H9 (cell line): ENCODE results near the gene SLC27A6. TPM values are rescaled to one million over a fixed set of nuclear protein-coding genes. Genes with fewer than 3 reads are reported as not detected.

Source experiments
- DNase-seq: peaks from one replicate; pipeline ENCODE4 v3.0.0-alpha.2; 2017
- H2AFZ ChIP-seq: one replicate; pipeline ENCODE4 v1.6.1; 2013; ENCODE audit warnings: mild to moderate bottlenecking, low read length, control low read depth, moderate library complexity
- H2AK5ac ChIP-seq: 2 replicates; pipeline ENCODE4 v1.6.1; 2013; ENCODE audit warnings: low read length, control low read depth, mixed read lengths; ENCODE audit not compliant: insufficient read length
- H2BK120ac ChIP-seq: one replicate; pipeline ENCODE4 v1.6.1; 2013; ENCODE audit warnings: low read depth, mild to moderate bottlenecking, low read length, control low read depth, inconsistent platforms; ENCODE audit not compliant: poor library complexity, severe bottlenecking
- H2BK12ac ChIP-seq: 2 replicates; pipeline ENCODE4 v1.6.1; 2013; ENCODE audit warnings: low read length, control low read depth, mixed read lengths, low read depth; ENCODE audit not compliant: insufficient read length
- H2BK15ac ChIP-seq: 2 replicates; pipeline ENCODE4 v1.6.1; 2013; ENCODE audit warnings: low read depth, low read length, control low read depth
- H2BK20ac ChIP-seq: one replicate; pipeline ENCODE4 v1.6.1; 2013; ENCODE audit warnings: low read depth, mild to moderate bottlenecking, low read length, control low read depth, inconsistent platforms; ENCODE audit not compliant: poor library complexity, severe bottlenecking
- H2BK5ac ChIP-seq: 2 replicates; pipeline ENCODE4 v1.6.1; 2013; ENCODE audit warnings: low read length, control low read depth, mixed read lengths; ENCODE audit not compliant: insufficient read length
- H3K14ac ChIP-seq: 2 replicates; pipeline ENCODE4 v1.6.1; 2013; ENCODE audit warnings: low read length, control low read depth; ENCODE audit not compliant: insufficient read depth
- H3K18ac ChIP-seq: 2 replicates; pipeline ENCODE4 v1.6.1; 2013; ENCODE audit warnings: low read depth, mild to moderate bottlenecking, mixed read lengths, low read length, control low read depth; ENCODE audit not compliant: insufficient read length
- H3K23ac ChIP-seq: 2 replicates; pipeline ENCODE4 v1.6.1; 2013; ENCODE audit warnings: low read length, control low read depth, mixed read lengths, low read depth; ENCODE audit not compliant: insufficient read length
- H3K23me2 ChIP-seq: 2 replicates; pipeline ENCODE4 v1.6.1; 2013; ENCODE audit warnings: low read depth, mild to moderate bottlenecking, mixed read lengths, low read length, control low read depth; ENCODE audit not compliant: insufficient read length, poor library complexity, severe bottlenecking
- H3K27ac ChIP-seq: 2 replicates; pipeline ENCODE4 v1.5.1; 2013; ENCODE audit warnings: low read length, control low read depth, mixed read lengths, low read depth; ENCODE audit not compliant: insufficient read length
- H3K27me3 ChIP-seq: 2 replicates; pipeline ENCODE4 v1.6.1; 2013; ENCODE audit warnings: low read length, control low read depth, inconsistent platforms; ENCODE audit not compliant: insufficient read depth
- H3K4ac ChIP-seq: 2 replicates; pipeline ENCODE4 v1.6.1; 2013; ENCODE audit warnings: low read depth, mild to moderate bottlenecking, control low read depth, inconsistent platforms, low read length, moderate library complexity
- H3K4me1 ChIP-seq: 2 replicates; pipeline ENCODE4 v1.6.1; 2013; ENCODE audit warnings: low read length, control low read depth, inconsistent platforms; ENCODE audit not compliant: insufficient read depth
- H3K4me2 ChIP-seq: 2 replicates; pipeline ENCODE4 v1.6.1; 2013; ENCODE audit warnings: low read length, control low read depth, mixed read lengths; ENCODE audit not compliant: insufficient read length, insufficient read depth
- H3K56ac ChIP-seq: 2 replicates; pipeline ENCODE4 v1.6.1; 2013; ENCODE audit warnings: low read depth, mild to moderate bottlenecking, mixed read lengths, low read length, control low read depth; ENCODE audit not compliant: insufficient read length
- H3K79me1 ChIP-seq: 2 replicates; pipeline ENCODE4 v1.6.1; 2013; ENCODE audit warnings: low read depth, mild to moderate bottlenecking, moderate library complexity, low read length, control low read depth, inconsistent platforms; ENCODE audit not compliant: insufficient read depth, poor library complexity, severe bottlenecking
- H3K79me2 ChIP-seq: 2 replicates; pipeline ENCODE4 v1.6.1; 2013; ENCODE audit warnings: low read length, control low read depth, inconsistent platforms; ENCODE audit not compliant: insufficient read depth
- H3K9ac ChIP-seq: 2 replicates; pipeline ENCODE4 v1.6.1; 2013; ENCODE audit warnings: low read length, control low read depth, mixed read lengths; ENCODE audit not compliant: insufficient read length; ENCODE audit errors: extremely low read depth
- H3K9me3 ChIP-seq: one replicate; pipeline ENCODE4 v1.6.1; 2013; ENCODE audit warnings: low read depth, low read length, inconsistent platforms; ENCODE audit not compliant: control insufficient read depth
- H3T11ph ChIP-seq: one replicate; pipeline ENCODE4 v1.6.1; 2013; ENCODE audit warnings: mild to moderate bottlenecking, low read length, control low read depth, inconsistent platforms
- H4K20me1 ChIP-seq: one replicate; pipeline ENCODE4 v1.6.1; 2013; ENCODE audit not compliant: control insufficient read depth, insufficient read length, insufficient read depth
- H4K5ac ChIP-seq: 2 replicates; pipeline ENCODE4 v1.6.1; 2013; ENCODE audit warnings: low read depth, mild to moderate bottlenecking, mixed read lengths, low read length, control low read depth; ENCODE audit not compliant: insufficient read length
- H4K8ac ChIP-seq: replicated peaks from 2 replicates; pipeline ENCODE4 v1.6.1; 2013; ENCODE audit warnings: low read length, control low read depth, mixed read lengths, low read depth; ENCODE audit not compliant: insufficient read length
- H4K91ac ChIP-seq: 2 replicates; pipeline ENCODE4 v1.6.1; 2013; ENCODE audit warnings: low read depth, mild to moderate bottlenecking, moderate library complexity, mixed read lengths, low read length, control low read depth; ENCODE audit not compliant: insufficient read length
- H3K27ac Mint-ChIP-seq, 3 experiments: 2 replicates in 2 of 3; 3 replicates in 1 of 3; pipeline ENCODE4 v1.8.0; 2020 to 2021; ENCODE audit warnings: mixed read lengths in 3 of 3, mild to moderate bottlenecking in 1 of 3, moderate library complexity in 1 of 3
- H3K27me3 Mint-ChIP-seq: 2 replicates; pipeline ENCODE4 v1.8.0; 2021; ENCODE audit warnings: low read depth, mild to moderate bottlenecking, moderate library complexity, mixed read lengths
- H3K36me3 Mint-ChIP-seq, 3 experiments: 2 replicates in 2 of 3; 3 replicates in 1 of 3; pipeline ENCODE4 v1.8.0; 2020 to 2021; ENCODE audit warnings: low read depth in 3 of 3, mixed read lengths in 3 of 3; ENCODE audit not compliant: insufficient read depth in 1 of 3
- H3K4me1 Mint-ChIP-seq, 2 experiments: 2 replicates each; pipeline ENCODE4 v1.8.0; 2020; ENCODE audit warnings: mixed read lengths in 2 of 2
- H3K4me3 Mint-ChIP-seq, 2 experiments: 2 replicates in 1 of 2; 3 replicates in 1 of 2; pipeline ENCODE4 v1.8.0; 2020 to 2021; ENCODE audit warnings: mild to moderate bottlenecking in 2 of 2, mixed read lengths in 2 of 2, moderate library complexity in 1 of 2
- H3K9me3 Mint-ChIP-seq, 2 experiments: 2 replicates in 1 of 2; 3 replicates in 1 of 2; pipeline ENCODE4 v1.8.0; 2020; ENCODE audit warnings: mild to moderate bottlenecking in 2 of 2, mixed read lengths in 2 of 2, moderate library complexity in 1 of 2
- WGBS: extraction: QIAGEN DNeasy Blood & Tissue Kit; methylation state at CpG from one replicate; pipeline ENCODE4 v1.1.7; 2013; ENCODE audit warnings: missing lambda C conversion rate, low lambda C conversion rate, mixed read lengths; ENCODE audit not compliant: insufficient read length; ENCODE audit errors: extremely low coverage; 5-methylcytosine and 5-hydroxymethylcytosine counted together
- total RNA-seq: library from RNA; stranded (reverse); gene quantifications from 2 replicates; pipeline ENCODE4 v1.2.1, GENCODE V29; 2021
- TF ChIP-seq, protein P1 (sequence below): fragments of 200-600 bp; sonication (generic); conservative IDR thresholded peaks from 3 replicates; pipeline ENCODE4 v1.8.0; 2021; ENCODE audit warnings: antibody characterized with exemption, mild to moderate bottlenecking

Gene SLC27A6
- total RNA-seq, 1 experiment from 2014 or later, result 3.0 TPM

DNA sequence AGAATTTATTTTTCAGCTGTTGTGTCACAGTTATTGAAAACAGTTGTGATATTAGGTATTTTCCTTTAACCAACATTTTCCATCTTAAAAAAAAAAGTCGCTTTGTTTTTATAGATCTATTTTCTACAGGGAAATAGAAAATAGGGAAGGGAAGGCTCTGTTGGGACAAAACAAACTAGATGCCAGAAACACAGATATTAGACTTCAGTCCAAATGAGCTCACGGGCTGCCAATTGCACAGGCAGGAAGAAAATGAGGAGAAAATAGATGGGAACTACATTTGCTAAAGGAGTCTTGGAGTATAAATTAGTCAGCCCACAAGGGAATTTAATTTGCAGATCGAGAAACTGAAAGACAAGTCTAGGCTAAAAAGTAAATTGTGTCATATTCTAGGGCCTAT lies 107.8 kb downstream of the SLC27A6 start:
- no peak overlapping the region for H3K9ac ChIP-seq
- no peak overlapping the region for H3K14ac ChIP-seq
- H2BK120ac ChIP-seq, result no peak overlapping the region
- H3K4me2 ChIP-seq, result no peak overlapping the region
- H3K9me3 ChIP-seq, result no peaks in the 10 kb centered on the region
- Mint-ChIP-seq H3K27ac (no peak overlapping the region), H3K36me3 (no peaks in the 10 kb centered on the region), H3K27me3 (no peaks in the 10 kb centered on the region), H3K4me1 (no peaks in the 10 kb centered on the region), H3K9me3 (no peaks in the 10 kb centered on the region), H3K4me3 (no peak overlapping the region)
- WGBS, result no CpG with 5 or more reads among the region's 3 CpGs
- no peak overlapping the region for H3K18ac ChIP-seq
- no peak overlapping the region for H4K5ac ChIP-seq
- no peak overlapping the region for H3K23ac ChIP-seq
- no peaks in the 10 kb centered on the region for H3K79me2 ChIP-seq
- H3K27ac ChIP-seq, result no peak overlapping the region
- no peak overlapping the region for H4K91ac ChIP-seq
- no peak for DNase-seq
- no peaks in the 10 kb centered on the region for H3K27me3 ChIP-seq
- no peaks in the 10 kb centered on the region for H3K79me1 ChIP-seq
- H2AFZ ChIP-seq, result no peak overlapping the region
- H3K4ac ChIP-seq, result no peak overlapping the region
- no peak overlapping the region for H2BK12ac ChIP-seq
- H2BK5ac ChIP-seq, result no peak overlapping the region
- H2BK15ac ChIP-seq, result no peak overlapping the region
- H3K4me1 ChIP-seq, result no peaks in the 10 kb centered on the region
- H3K56ac ChIP-seq, result no peak overlapping the region
- no peak overlapping the region for H2BK20ac ChIP-seq
- TF ChIP-seq, protein P1, sequence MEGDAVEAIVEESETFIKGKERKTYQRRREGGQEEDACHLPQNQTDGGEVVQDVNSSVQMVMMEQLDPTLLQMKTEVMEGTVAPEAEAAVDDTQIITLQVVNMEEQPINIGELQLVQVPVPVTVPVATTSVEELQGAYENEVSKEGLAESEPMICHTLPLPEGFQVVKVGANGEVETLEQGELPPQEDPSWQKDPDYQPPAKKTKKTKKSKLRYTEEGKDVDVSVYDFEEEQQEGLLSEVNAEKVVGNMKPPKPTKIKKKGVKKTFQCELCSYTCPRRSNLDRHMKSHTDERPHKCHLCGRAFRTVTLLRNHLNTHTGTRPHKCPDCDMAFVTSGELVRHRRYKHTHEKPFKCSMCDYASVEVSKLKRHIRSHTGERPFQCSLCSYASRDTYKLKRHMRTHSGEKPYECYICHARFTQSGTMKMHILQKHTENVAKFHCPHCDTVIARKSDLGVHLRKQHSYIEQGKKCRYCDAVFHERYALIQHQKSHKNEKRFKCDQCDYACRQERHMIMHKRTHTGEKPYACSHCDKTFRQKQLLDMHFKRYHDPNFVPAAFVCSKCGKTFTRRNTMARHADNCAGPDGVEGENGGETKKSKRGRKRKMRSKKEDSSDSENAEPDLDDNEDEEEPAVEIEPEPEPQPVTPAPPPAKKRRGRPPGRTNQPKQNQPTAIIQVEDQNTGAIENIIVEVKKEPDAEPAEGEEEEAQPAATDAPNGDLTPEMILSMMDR, result no peak
- no peak overlapping the region for H2AK5ac ChIP-seq
- no peak overlapping the region for H4K8ac ChIP-seq
- H3T11ph ChIP-seq, result no peak overlapping the region
- no peaks in the 10 kb centered on the region for H3K23me2 ChIP-seq
- H4K20me1 ChIP-seq, result no peaks in the 10 kb centered on the region
